GM18951 (cell line): ENCODE measurements around the gene TEAD2.
"Not testable (repeated sequence)": the region's sequence is repeated elsewhere in the genome, so short reads cannot be mapped to it uniquely, and the experiment has no call there.

ENCODE experiments used
- POLR2A ChIP-seq: IDR thresholded peaks from 4 replicates; pipeline ENCODE4 v1.6.1; 2011; ENCODE audit warnings: mild to moderate bottlenecking; ENCODE audit not compliant: insufficient read length, insufficient read depth; ENCODE audit errors: extremely low read depth
- in situ Hi-C: fragments of 300-500 bp; cut with MboI; formaldehyde crosslinking; loops from one replicate; pipeline ENCODE4 v1.12.0; 2022; ENCODE audit warnings: low sequenced_read_pairs, mixed read lengths, inconsistent platforms; ENCODE audit not compliant: unreplicated experiment

Gene TEAD2

GRCh38 chr19:49338023-49338677 lies 24.1 kb downstream of the TEAD2 start:
- TF ChIP-seq POLR2A = no peak
- in situ Hi-C loops = no loop called here

- in situ Hi-C loops = no loop called here
- no peak for TF ChIP-seq POLR2A
These were observed 24.8 kb downstream of the TEAD2 start for GRCh38 chr19:49337267-49338022.

- in situ Hi-C loops = no loop called here
- TF ChIP-seq POLR2A = no peak
These were observed 25.5 kb downstream of the TEAD2 start for GRCh38 chr19:49336482-49337266.

GRCh38 chr19:49335784-49336481 lies 26.3 kb downstream of the TEAD2 start:
- in situ Hi-C loops = no loop called here
- TF ChIP-seq POLR2A = no peak

GRCh38 chr19:49335071-49335783 lies 27.0 kb downstream of the TEAD2 start, which contains the start of gene CD37:
Gene CD37, plus strand, starts transcription at chr19:49335406. Its CDS starts 135 bp downstream, at chr19:49335541.
- peak; percentile 87 for TF ChIP-seq POLR2A
- in situ Hi-C loops = no loop called here

GRCh38 chr19:49333811-49334288 lies 28.4 kb downstream of the TEAD2 start:
- TF ChIP-seq POLR2A = peak; percentile 84
- in situ Hi-C loops = no loop called here

GRCh38 chr19:49333418-49333805 lies 28.8 kb downstream of the TEAD2 start:
- in situ Hi-C loops = no loop called here
- TF ChIP-seq POLR2A = no peak

GRCh38 chr19:49332691-49333417 lies 29.4 kb downstream of the TEAD2 start:
- in situ Hi-C loops = not testable (repeated sequence)

- TF ChIP-seq POLR2A = no peak
- in situ Hi-C loops = no loop called here
These were observed 30.6 kb downstream of the TEAD2 start for GRCh38 chr19:49331616-49332055.

- in situ Hi-C loops = not testable (repeated sequence)
These were observed 31.0 kb downstream of the TEAD2 start for GRCh38 chr19:49331187-49331586.

GRCh38 chr19:49328741-49329140 lies 33.5 kb downstream of the TEAD2 start:
- in situ Hi-C loops = no loop called here
- no peak for TF ChIP-seq POLR2A

- no peak for TF ChIP-seq POLR2A
- in situ Hi-C loops = no loop called here
These were observed 34.2 kb downstream of the TEAD2 start for GRCh38 chr19:49327878-49328544.
